ENCODE data around the gene ZSCAN20. TPM values are rescaled to one million over a fixed set of nuclear protein-coding genes. Genes with fewer than 3 reads are reported as not detected.

ZSCAN20 gene
- total RNA-seq, 1 donor from 2014 or later, result 7.3 TPM

- FAIRE-seq (no peak), DNase-seq (ENCODE audit: low spot score in 2 of 2) (no peak)
These were observed 52.1 kb downstream of the ZSCAN20 start for GRCh38 chr1:33524586-33524985.

GRCh38 chr1:33527934-33528333, 55.5 kb downstream of the ZSCAN20 start:
- no peak for FAIRE-seq
- DNase-seq (ENCODE audit: low spot score in 2 of 2), result no peak

- no peak for DNase-seq (ENCODE audit: low spot score in 2 of 2)
- FAIRE-seq, result no peak
These were observed 57.5 kb downstream of the ZSCAN20 start for GRCh38 chr1:33529957-33530356.

GRCh38 chr1:33532250-33532649, 59.8 kb downstream of the ZSCAN20 start:
- DNase-seq (ENCODE audit: low spot score in 2 of 2) (no peak), FAIRE-seq (no peak)

GRCh38 chr1:33532936-33533335, 60.5 kb downstream of the ZSCAN20 start:
- FAIRE-seq, result no peak
- DNase-seq (ENCODE audit: low spot score in 2 of 2), result no peak

GRCh38 chr1:33535334-33535733, 62.9 kb downstream of the ZSCAN20 start:
- FAIRE-seq, result no peak

GRCh38 chr1:33537885-33538284, 65.4 kb downstream of the ZSCAN20 start:
- DNase-seq (ENCODE audit: low spot score in 2 of 2) (no peak), FAIRE-seq (no peak)

More at GRCh38 chr1:33535334-33535733, 62.9 kb downstream of the ZSCAN20 start:
- no peak for DNase-seq (ENCODE audit: low spot score in 2 of 2)

GRCh38 chr1:33541966-33542365, 69.5 kb downstream of the ZSCAN20 start:
- no peak for DNase-seq (ENCODE audit: low spot score in 2 of 2)
- FAIRE-seq, result no peak

Other genes starting within 250 kb of the ZSCAN20 start
- 13.9 TPM for gene ZNF362, start 216.2 kb upstream of the ZSCAN20 start, total RNA-seq
- gene A3GALT2, start 151.5 kb upstream of the ZSCAN20 start, total RNA-seq, result not detected
- 35.5 TPM for gene PHC2, start 41.5 kb upstream of the ZSCAN20 start, total RNA-seq

All from frontal cortex (tissue), 4 donors.